H9 (cell line): Measurements from ENCODE around the gene GABRA6. TPM values are rescaled to one million over a fixed set of nuclear protein-coding genes. Genes with fewer than 3 reads are reported as not detected.

ENCODE experiments used
- DNase-seq: peaks from one replicate; pipeline ENCODE4 v3.0.0-alpha.2; 2017
- H2AFZ ChIP-seq: one replicate; pipeline ENCODE4 v1.6.1; 2013; ENCODE audit warnings: mild to moderate bottlenecking, low read length, control low read depth, moderate library complexity
- H2AK5ac ChIP-seq: 2 replicates; pipeline ENCODE4 v1.6.1; 2013; ENCODE audit warnings: low read length, control low read depth, mixed read lengths; ENCODE audit not compliant: insufficient read length
- H2BK120ac ChIP-seq: one replicate; pipeline ENCODE4 v1.6.1; 2013; ENCODE audit warnings: low read depth, mild to moderate bottlenecking, low read length, control low read depth, inconsistent platforms; ENCODE audit not compliant: poor library complexity, severe bottlenecking
- H2BK12ac ChIP-seq: 2 replicates; pipeline ENCODE4 v1.6.1; 2013; ENCODE audit warnings: low read length, control low read depth, mixed read lengths, low read depth; ENCODE audit not compliant: insufficient read length
- H2BK15ac ChIP-seq: 2 replicates; pipeline ENCODE4 v1.6.1; 2013; ENCODE audit warnings: low read depth, low read length, control low read depth
- H2BK20ac ChIP-seq: one replicate; pipeline ENCODE4 v1.6.1; 2013; ENCODE audit warnings: low read depth, mild to moderate bottlenecking, low read length, control low read depth, inconsistent platforms; ENCODE audit not compliant: poor library complexity, severe bottlenecking
- H2BK5ac ChIP-seq: 2 replicates; pipeline ENCODE4 v1.6.1; 2013; ENCODE audit warnings: low read length, control low read depth, mixed read lengths; ENCODE audit not compliant: insufficient read length
- H3K14ac ChIP-seq: 2 replicates; pipeline ENCODE4 v1.6.1; 2013; ENCODE audit warnings: low read length, control low read depth; ENCODE audit not compliant: insufficient read depth
- H3K18ac ChIP-seq: 2 replicates; pipeline ENCODE4 v1.6.1; 2013; ENCODE audit warnings: low read depth, mild to moderate bottlenecking, mixed read lengths, low read length, control low read depth; ENCODE audit not compliant: insufficient read length
- H3K23ac ChIP-seq: 2 replicates; pipeline ENCODE4 v1.6.1; 2013; ENCODE audit warnings: low read length, control low read depth, mixed read lengths, low read depth; ENCODE audit not compliant: insufficient read length
- H3K23me2 ChIP-seq: 2 replicates; pipeline ENCODE4 v1.6.1; 2013; ENCODE audit warnings: low read depth, mild to moderate bottlenecking, mixed read lengths, low read length, control low read depth; ENCODE audit not compliant: insufficient read length, poor library complexity, severe bottlenecking
- H3K27ac ChIP-seq: 2 replicates; pipeline ENCODE4 v1.5.1; 2013; ENCODE audit warnings: low read length, control low read depth, mixed read lengths, low read depth; ENCODE audit not compliant: insufficient read length
- H3K27me3 ChIP-seq: 2 replicates; pipeline ENCODE4 v1.6.1; 2013; ENCODE audit warnings: low read length, control low read depth, inconsistent platforms; ENCODE audit not compliant: insufficient read depth
- H3K4ac ChIP-seq: 2 replicates; pipeline ENCODE4 v1.6.1; 2013; ENCODE audit warnings: low read depth, mild to moderate bottlenecking, control low read depth, inconsistent platforms, low read length, moderate library complexity
- H3K4me1 ChIP-seq: 2 replicates; pipeline ENCODE4 v1.6.1; 2013; ENCODE audit warnings: low read length, control low read depth, inconsistent platforms; ENCODE audit not compliant: insufficient read depth
- H3K4me2 ChIP-seq: 2 replicates; pipeline ENCODE4 v1.6.1; 2013; ENCODE audit warnings: low read length, control low read depth, mixed read lengths; ENCODE audit not compliant: insufficient read length, insufficient read depth
- H3K56ac ChIP-seq: 2 replicates; pipeline ENCODE4 v1.6.1; 2013; ENCODE audit warnings: low read depth, mild to moderate bottlenecking, mixed read lengths, low read length, control low read depth; ENCODE audit not compliant: insufficient read length
- H3K79me1 ChIP-seq: 2 replicates; pipeline ENCODE4 v1.6.1; 2013; ENCODE audit warnings: low read depth, mild to moderate bottlenecking, moderate library complexity, low read length, control low read depth, inconsistent platforms; ENCODE audit not compliant: insufficient read depth, poor library complexity, severe bottlenecking
- H3K79me2 ChIP-seq: 2 replicates; pipeline ENCODE4 v1.6.1; 2013; ENCODE audit warnings: low read length, control low read depth, inconsistent platforms; ENCODE audit not compliant: insufficient read depth
- H3K9ac ChIP-seq: 2 replicates; pipeline ENCODE4 v1.6.1; 2013; ENCODE audit warnings: low read length, control low read depth, mixed read lengths; ENCODE audit not compliant: insufficient read length; ENCODE audit errors: extremely low read depth
- H3K9me3 ChIP-seq: one replicate; pipeline ENCODE4 v1.6.1; 2013; ENCODE audit warnings: low read depth, low read length, inconsistent platforms; ENCODE audit not compliant: control insufficient read depth
- H3T11ph ChIP-seq: one replicate; pipeline ENCODE4 v1.6.1; 2013; ENCODE audit warnings: mild to moderate bottlenecking, low read length, control low read depth, inconsistent platforms
- H4K20me1 ChIP-seq: one replicate; pipeline ENCODE4 v1.6.1; 2013; ENCODE audit not compliant: control insufficient read depth, insufficient read length, insufficient read depth
- H4K5ac ChIP-seq: 2 replicates; pipeline ENCODE4 v1.6.1; 2013; ENCODE audit warnings: low read depth, mild to moderate bottlenecking, mixed read lengths, low read length, control low read depth; ENCODE audit not compliant: insufficient read length
- H4K8ac ChIP-seq: replicated peaks from 2 replicates; pipeline ENCODE4 v1.6.1; 2013; ENCODE audit warnings: low read length, control low read depth, mixed read lengths, low read depth; ENCODE audit not compliant: insufficient read length
- H4K91ac ChIP-seq: 2 replicates; pipeline ENCODE4 v1.6.1; 2013; ENCODE audit warnings: low read depth, mild to moderate bottlenecking, moderate library complexity, mixed read lengths, low read length, control low read depth; ENCODE audit not compliant: insufficient read length
- H3K27ac Mint-ChIP-seq, 3 experiments: 2 replicates in 2 of 3; 3 replicates in 1 of 3; pipeline ENCODE4 v1.8.0; 2020 to 2021; ENCODE audit warnings: mixed read lengths in 3 of 3, mild to moderate bottlenecking in 1 of 3, moderate library complexity in 1 of 3
- H3K27me3 Mint-ChIP-seq: 2 replicates; pipeline ENCODE4 v1.8.0; 2021; ENCODE audit warnings: low read depth, mild to moderate bottlenecking, moderate library complexity, mixed read lengths
- H3K36me3 Mint-ChIP-seq, 3 experiments: 2 replicates in 2 of 3; 3 replicates in 1 of 3; pipeline ENCODE4 v1.8.0; 2020 to 2021; ENCODE audit warnings: low read depth in 3 of 3, mixed read lengths in 3 of 3; ENCODE audit not compliant: insufficient read depth in 1 of 3
- H3K4me1 Mint-ChIP-seq, 2 experiments: 2 replicates each; pipeline ENCODE4 v1.8.0; 2020; ENCODE audit warnings: mixed read lengths in 2 of 2
- H3K4me3 Mint-ChIP-seq, 2 experiments: 2 replicates in 1 of 2; 3 replicates in 1 of 2; pipeline ENCODE4 v1.8.0; 2020 to 2021; ENCODE audit warnings: mild to moderate bottlenecking in 2 of 2, mixed read lengths in 2 of 2, moderate library complexity in 1 of 2
- H3K9me3 Mint-ChIP-seq, 2 experiments: 2 replicates in 1 of 2; 3 replicates in 1 of 2; pipeline ENCODE4 v1.8.0; 2020; ENCODE audit warnings: mild to moderate bottlenecking in 2 of 2, mixed read lengths in 2 of 2, moderate library complexity in 1 of 2
- CTCF ChIP-seq: fragments of 200-600 bp; sonication (generic); conservative IDR thresholded peaks from 3 replicates; pipeline ENCODE4 v1.8.0; 2021; ENCODE audit warnings: antibody characterized with exemption, mild to moderate bottlenecking
- WGBS: extraction: QIAGEN DNeasy Blood & Tissue Kit; methylation state at CpG from one replicate; pipeline ENCODE4 v1.1.7; 2013; ENCODE audit warnings: missing lambda C conversion rate, low lambda C conversion rate, mixed read lengths; ENCODE audit not compliant: insufficient read length; ENCODE audit errors: extremely low coverage; 5-methylcytosine and 5-hydroxymethylcytosine counted together
- total RNA-seq: library from RNA; stranded (reverse); gene quantifications from 2 replicates; pipeline ENCODE4 v1.2.1, GENCODE V29; 2021

Gene GABRA6
- total RNA-seq, 1 experiment from 2014 or later, result not detected

DNA sequence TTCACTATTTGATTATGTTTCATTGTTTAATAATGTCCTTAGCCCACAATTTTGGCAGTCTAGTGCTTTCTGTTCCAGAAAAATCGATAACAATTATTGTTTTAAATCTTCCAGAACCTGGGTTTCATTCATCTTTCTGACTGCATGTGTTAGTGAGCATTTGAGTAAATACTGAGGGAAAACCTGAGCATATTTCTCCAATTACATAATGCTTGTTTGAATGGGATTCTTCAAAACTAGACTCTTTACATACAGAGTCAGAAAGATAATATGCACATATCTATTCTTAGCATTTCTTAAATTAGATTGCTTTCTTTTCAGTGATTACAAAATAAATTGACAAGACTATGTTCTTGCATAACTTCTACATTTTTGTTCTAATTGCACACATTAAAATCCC is 21.9 kb downstream of the GABRA6 start:
- H2BK120ac ChIP-seq, result no peak overlapping the region
- H2BK15ac ChIP-seq, result no peak overlapping the region
- H3K9ac ChIP-seq, result no peak overlapping the region
- no CpG with 5 or more reads among the region's 1 CpG for WGBS
- no peak overlapping the region for H3K14ac ChIP-seq
- Mint-ChIP-seq H3K4me1 (no peaks in the 10 kb centered on the region), H3K27me3 (no peaks in the 10 kb centered on the region), H3K9me3 (no peaks in the 10 kb centered on the region), H3K27ac (no peak overlapping the region), H3K36me3 (no peaks in the 10 kb centered on the region), H3K4me3 (no peak overlapping the region)
- no peaks in the 10 kb centered on the region for H4K20me1 ChIP-seq
- no peak overlapping the region for H3K23ac ChIP-seq
- H4K8ac ChIP-seq, result no peak overlapping the region
- no peak for DNase-seq
- H3K4me2 ChIP-seq, result no peak overlapping the region
- no peak overlapping the region for H2BK5ac ChIP-seq
- no peak overlapping the region for H3T11ph ChIP-seq
- no peaks in the 10 kb centered on the region for H3K4me1 ChIP-seq
- no peak overlapping the region for H3K27ac ChIP-seq
- no peak overlapping the region for H2AFZ ChIP-seq
- H3K27me3 ChIP-seq, result no peaks in the 10 kb centered on the region
- H3K18ac ChIP-seq, result no peak overlapping the region
- no peaks in the 10 kb centered on the region for H3K23me2 ChIP-seq
- no peaks in the 10 kb centered on the region for H3K9me3 ChIP-seq
- no peak overlapping the region for H4K5ac ChIP-seq
- no peak overlapping the region for H4K91ac ChIP-seq
- TF ChIP-seq CTCF, result no peak
- H3K4ac ChIP-seq, result no peak overlapping the region
- H3K79me2 ChIP-seq, result no peaks in the 10 kb centered on the region
- H2AK5ac ChIP-seq, result no peak overlapping the region
- H3K56ac ChIP-seq, result no peak overlapping the region
- H2BK20ac ChIP-seq, result no peak overlapping the region
- H3K79me1 ChIP-seq, result no peaks in the 10 kb centered on the region
- no peak overlapping the region for H2BK12ac ChIP-seq
